ENCODE data around the gene HSD17B1. TPM values are rescaled to one million over a fixed set of nuclear protein-coding genes. Genes with fewer than 3 reads are reported as not detected.

Gene HSD17B1
- total RNA-seq, 1 experiment from 2014 or later = 2.3 TPM

DNA sequence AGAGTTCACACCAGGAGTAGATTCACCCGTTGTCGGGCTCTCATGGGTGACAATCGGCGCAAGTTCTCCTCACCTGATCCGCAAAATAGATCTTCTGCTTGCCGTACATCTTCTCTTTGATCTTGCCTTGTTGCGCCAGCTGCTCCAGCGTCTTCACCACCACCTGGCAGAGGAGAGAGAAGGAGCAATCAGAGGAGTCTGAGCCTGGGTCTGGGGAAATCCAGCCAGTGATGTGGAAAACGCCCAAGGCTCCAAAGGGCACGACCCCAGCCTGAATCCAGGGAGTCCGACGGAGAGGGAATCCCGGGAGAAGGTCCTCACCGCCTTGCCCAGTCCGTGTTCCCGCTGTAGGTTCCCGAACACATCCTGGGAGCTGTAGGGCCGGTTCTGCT is 24.4 kb downstream of the HSD17B1 start:
- H3K4me3 Mint-ChIP-seq (ENCODE audit: unreplicated experiment) = peak overlapping the region; percentile 80
- H3K9me3 ChIP-seq = no peaks in the 10 kb centered on the region
- H3K4me1 ChIP-seq = peaks cover 4% of the 10 kb centered on the region
- peak overlapping the region; percentile 84 for H3K27ac Mint-ChIP-seq (ENCODE audit: unreplicated experiment)
- H3K36me3 Mint-ChIP-seq (ENCODE audit: insufficient read depth, unreplicated experiment) = peaks cover 78% of the 10 kb centered on the region
- peak in 1 of 2 experiments; percentile 52 for DNase-seq
- ChIA-PET POLR2A (interaction anchor here (2.4 kb wide), 1 partner anchor 32 kb away, joined by 26 read pairs; the partner anchor contains the start of genes RETREG3 and TUBG1), CTCF (interaction anchor here (1.1 to 2.9 kb wide), 10 partner anchors 10 to 423 kb away, joined by 3 to 38 read pairs (median 10); partner anchors contain the start of genes MLX, NAGLU, RETREG3 and TUBG1)
- no TSS peak for BruUV-seq (replicated peaks)
- H3K4me3 ChIP-seq (ENCODE audit: low read depth, low read length) = peak overlapping the region; percentile 82
- peaks cover 23% of the 10 kb centered on the region for H3K4me1 Mint-ChIP-seq (ENCODE audit: low read depth, unreplicated experiment)
- TF ChIP-seq, protein P1, sequence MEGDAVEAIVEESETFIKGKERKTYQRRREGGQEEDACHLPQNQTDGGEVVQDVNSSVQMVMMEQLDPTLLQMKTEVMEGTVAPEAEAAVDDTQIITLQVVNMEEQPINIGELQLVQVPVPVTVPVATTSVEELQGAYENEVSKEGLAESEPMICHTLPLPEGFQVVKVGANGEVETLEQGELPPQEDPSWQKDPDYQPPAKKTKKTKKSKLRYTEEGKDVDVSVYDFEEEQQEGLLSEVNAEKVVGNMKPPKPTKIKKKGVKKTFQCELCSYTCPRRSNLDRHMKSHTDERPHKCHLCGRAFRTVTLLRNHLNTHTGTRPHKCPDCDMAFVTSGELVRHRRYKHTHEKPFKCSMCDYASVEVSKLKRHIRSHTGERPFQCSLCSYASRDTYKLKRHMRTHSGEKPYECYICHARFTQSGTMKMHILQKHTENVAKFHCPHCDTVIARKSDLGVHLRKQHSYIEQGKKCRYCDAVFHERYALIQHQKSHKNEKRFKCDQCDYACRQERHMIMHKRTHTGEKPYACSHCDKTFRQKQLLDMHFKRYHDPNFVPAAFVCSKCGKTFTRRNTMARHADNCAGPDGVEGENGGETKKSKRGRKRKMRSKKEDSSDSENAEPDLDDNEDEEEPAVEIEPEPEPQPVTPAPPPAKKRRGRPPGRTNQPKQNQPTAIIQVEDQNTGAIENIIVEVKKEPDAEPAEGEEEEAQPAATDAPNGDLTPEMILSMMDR (IDR thresholded peaks at IDR 0.05; ENCODE audit: insufficient read depth in 1 of 2, low read depth in 1 of 2, low read length in 1 of 2, severe bottlenecking in 1 of 2, unreplicated experiment in 1 of 2) = no peak
- no peaks in the 10 kb centered on the region for H3K9me3 Mint-ChIP-seq (ENCODE audit: unreplicated experiment)
- intact Hi-C loops (cut with micrococcal nuclease; ENCODE audit: unreplicated experiment) = loop anchor here (1.0 to 10.0 kb wide), 4 partner anchors 15 to 248 kb away; partner anchors contain the start of genes BECN1, COASY and RAMP2
- no peaks in the 10 kb centered on the region for H3K27me3 Mint-ChIP-seq (ENCODE audit: insufficient read depth, unreplicated experiment)
- no peaks in the 10 kb centered on the region for H3K27me3 ChIP-seq (replicated peaks; ENCODE audit: control insufficient read depth, insufficient read depth, low read length)
- peaks cover 8% of the 10 kb centered on the region for H3K36me3 ChIP-seq (ENCODE audit: control insufficient read depth, insufficient read depth, low read length)

DNA sequence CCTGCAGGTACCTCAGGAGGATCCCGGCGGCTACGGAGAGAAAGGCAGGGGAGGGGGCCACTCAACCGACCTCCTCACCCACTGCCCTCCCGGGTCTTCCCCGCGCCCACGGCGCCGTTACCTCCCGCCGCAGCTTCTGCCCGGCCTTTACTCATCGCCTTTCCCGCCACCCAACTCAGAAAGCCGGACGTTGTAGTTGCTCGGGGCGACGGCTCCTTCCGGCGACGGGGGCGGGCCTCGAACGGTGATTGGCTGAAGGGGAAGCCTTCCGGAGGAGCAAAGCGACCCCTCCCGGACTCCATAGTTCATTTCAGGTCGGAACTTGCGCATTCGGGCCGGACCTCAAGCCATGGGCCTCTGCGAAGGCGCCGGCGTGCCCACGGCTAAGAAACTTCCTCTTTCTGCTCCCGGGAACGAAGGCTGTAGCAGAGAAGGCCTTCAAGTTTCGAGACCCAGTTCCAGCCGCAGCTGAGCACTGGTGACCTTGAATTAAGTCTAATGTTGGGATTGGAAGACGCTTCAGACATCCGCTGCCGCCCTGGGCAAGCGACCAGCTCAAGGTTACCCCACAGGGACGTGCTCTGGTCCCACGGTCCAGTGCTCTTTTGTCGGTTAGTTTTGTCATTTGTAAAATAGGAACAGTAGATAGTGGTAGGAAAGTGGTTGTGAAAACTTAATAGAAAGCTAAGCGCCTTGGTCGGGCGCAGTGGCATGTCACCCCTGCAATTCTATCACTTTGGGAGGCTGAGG is 25.0 kb downstream of the HSD17B1 start, which contains the start of gene PSMC3IP:
TSS of gene PSMC3IP (minus strand) at position 198 of the 750 bp plus-strand sequence. CDS start at position 155, 43 bp downstream.
- no peaks in the 10 kb centered on the region for H3K27me3 ChIP-seq (replicated peaks; ENCODE audit: control insufficient read depth, insufficient read depth, low read length)
- no peaks in the 10 kb centered on the region for H3K9me3 Mint-ChIP-seq (ENCODE audit: unreplicated experiment)
- H3K4me3 Mint-ChIP-seq (ENCODE audit: unreplicated experiment) = peak within 1 kb of the TSS; percentile 80
- TF ChIP-seq, protein P1 (IDR thresholded peaks at IDR 0.05; ENCODE audit: insufficient read depth in 1 of 2, low read depth in 1 of 2, low read length in 1 of 2, severe bottlenecking in 1 of 2, unreplicated experiment in 1 of 2) = peak; percentile 59 to 64
- peak; percentile 95 to 97 for DNase-seq
- CTCF ChIA-PET = interaction anchor here (0.6 to 2.9 kb wide), 38 partner anchors 9 to 435 kb away, joined by 3 to 38 read pairs (median 5); partner anchors contain the start of genes BECN1, CAVIN1, CNTD1 and COA3
- TSS peak; percentile 74 for BruUV-seq (replicated peaks)
- no peaks in the 10 kb centered on the region for H3K9me3 ChIP-seq
- intact Hi-C loops (cut with micrococcal nuclease; ENCODE audit: unreplicated experiment) = loop anchor here (1.0 to 10.0 kb wide), 6 partner anchors 15 to 247 kb away; partner anchors contain the start of genes BECN1, COASY, RAMP2 and RETREG3
- POLR2A ChIA-PET = interaction anchor here (0.5 to 2.4 kb wide), 8 partner anchors 31 to 536 kb away, joined by 3 to 26 read pairs (median 4); partner anchors contain the start of genes BECN1, COA3, NAGLU and PLEKHH3
- H3K4me1 Mint-ChIP-seq (ENCODE audit: low read depth, unreplicated experiment) = peaks cover 23% of the 10 kb centered on the region
- peaks cover 4% of the 10 kb centered on the region for H3K4me1 ChIP-seq
- no peaks in the 10 kb centered on the region for H3K27me3 Mint-ChIP-seq (ENCODE audit: insufficient read depth, unreplicated experiment)
- H3K27ac Mint-ChIP-seq (ENCODE audit: unreplicated experiment) = peak within 1 kb of the TSS; percentile 84
- peak within 1 kb of the TSS; percentile 82 for H3K4me3 ChIP-seq (ENCODE audit: low read depth, low read length)
- H3K36me3 ChIP-seq (ENCODE audit: control insufficient read depth, insufficient read depth, low read length) = peaks cover 6% of the 10 kb centered on the region
- peaks cover 72% of the 10 kb centered on the region for H3K36me3 Mint-ChIP-seq (ENCODE audit: insufficient read depth, unreplicated experiment)

DNA sequence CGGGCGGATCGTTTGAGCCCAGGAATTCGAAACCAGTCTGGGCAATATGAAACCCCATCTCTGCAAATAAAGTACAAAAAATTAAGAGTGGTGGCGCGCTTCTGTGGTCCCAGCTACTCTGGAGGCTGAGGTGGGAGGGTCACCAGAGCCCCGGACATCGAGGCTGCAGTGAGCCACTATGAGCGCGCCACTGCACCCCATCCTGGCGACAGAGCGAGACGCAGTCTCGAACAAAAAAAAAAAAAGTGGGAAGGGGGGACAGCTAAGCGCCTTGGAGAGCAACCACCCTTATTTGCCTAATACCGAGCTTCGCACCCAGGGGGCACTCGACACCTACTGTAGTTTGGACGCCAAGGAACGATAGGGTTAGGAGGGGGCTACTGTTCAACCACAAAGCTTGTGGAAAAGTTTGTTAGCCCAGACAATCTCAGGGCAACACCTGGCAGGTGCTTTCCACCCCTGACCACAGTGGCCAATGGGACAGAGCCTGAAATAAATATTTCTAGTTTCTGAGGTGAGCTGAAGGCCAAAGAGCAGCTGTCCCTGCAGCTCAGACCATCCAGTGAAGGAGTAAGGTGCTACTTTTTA is 25.7 kb downstream of the HSD17B1 start:
- ChIA-PET POLR2A (interaction anchor here (0.5 to 2.4 kb wide), 9 partner anchors 30 to 536 kb away, joined by 3 to 26 read pairs (median 4); partner anchors contain the start of genes BECN1, COA3, NAGLU and PLEKHH3), CTCF (interaction anchor here (0.6 to 2.9 kb wide), 45 partner anchors 8 to 1983 kb away, joined by 3 to 38 read pairs (median 4); partner anchors contain the start of genes BECN1, CAVIN1, CNTD1 and COA3)
- intact Hi-C loops (cut with micrococcal nuclease; ENCODE audit: unreplicated experiment) = loop anchor here (1.0 to 10.0 kb wide), 5 partner anchors 30 to 246 kb away; partner anchors contain the start of genes BECN1, RAMP2, RETREG3 and TUBG1

More for the DNA sequence above, 25.7 kb downstream of the HSD17B1 start:
- no peaks in the 10 kb centered on the region for H3K27me3 ChIP-seq (replicated peaks; ENCODE audit: control insufficient read depth, insufficient read depth, low read length)
- peak overlapping the region; percentile 82 for H3K4me3 ChIP-seq (ENCODE audit: low read depth, low read length)
- H3K36me3 Mint-ChIP-seq (ENCODE audit: insufficient read depth, unreplicated experiment) = peaks cover 72% of the 10 kb centered on the region
- BruUV-seq (replicated peaks) = no TSS peak
- peak; percentile 90 to 93 for DNase-seq
- H3K4me3 Mint-ChIP-seq (ENCODE audit: unreplicated experiment) = peak overlapping the region; percentile 80
- TF ChIP-seq, protein P1 (IDR thresholded peaks at IDR 0.05; ENCODE audit: insufficient read depth in 1 of 2, low read depth in 1 of 2, low read length in 1 of 2, severe bottlenecking in 1 of 2, unreplicated experiment in 1 of 2) = peak; percentile 79 to 84
- H3K36me3 ChIP-seq (ENCODE audit: control insufficient read depth, insufficient read depth, low read length) = peaks cover under 1% of the 10 kb centered on the region
- H3K9me3 Mint-ChIP-seq (ENCODE audit: unreplicated experiment) = no peaks in the 10 kb centered on the region
- no peaks in the 10 kb centered on the region for H3K27me3 Mint-ChIP-seq (ENCODE audit: insufficient read depth, unreplicated experiment)
- H3K9me3 ChIP-seq = no peaks in the 10 kb centered on the region
- peaks cover 4% of the 10 kb centered on the region for H3K4me1 ChIP-seq
- peak overlapping the region; percentile 84 for H3K27ac Mint-ChIP-seq (ENCODE audit: unreplicated experiment)
- H3K4me1 Mint-ChIP-seq (ENCODE audit: low read depth, unreplicated experiment) = peaks cover 20% of the 10 kb centered on the region
